HepG2 (cell line): ENCODE results near the gene NUP88.

Source experiments
- RFXANK ChIP-seq: IDR thresholded peaks from 2 replicates; pipeline ENCODE4 v1.6.1; 2016
- ZNF253 ChIP-seq: sonication (generic); formaldehyde crosslinking; IDR thresholded peaks from 2 replicates; pipeline ENCODE4 v1.8.0; 2022; ENCODE audit warnings: mild to moderate bottlenecking, missing genetic modification reagents, borderline replicate concordance

DNA sequence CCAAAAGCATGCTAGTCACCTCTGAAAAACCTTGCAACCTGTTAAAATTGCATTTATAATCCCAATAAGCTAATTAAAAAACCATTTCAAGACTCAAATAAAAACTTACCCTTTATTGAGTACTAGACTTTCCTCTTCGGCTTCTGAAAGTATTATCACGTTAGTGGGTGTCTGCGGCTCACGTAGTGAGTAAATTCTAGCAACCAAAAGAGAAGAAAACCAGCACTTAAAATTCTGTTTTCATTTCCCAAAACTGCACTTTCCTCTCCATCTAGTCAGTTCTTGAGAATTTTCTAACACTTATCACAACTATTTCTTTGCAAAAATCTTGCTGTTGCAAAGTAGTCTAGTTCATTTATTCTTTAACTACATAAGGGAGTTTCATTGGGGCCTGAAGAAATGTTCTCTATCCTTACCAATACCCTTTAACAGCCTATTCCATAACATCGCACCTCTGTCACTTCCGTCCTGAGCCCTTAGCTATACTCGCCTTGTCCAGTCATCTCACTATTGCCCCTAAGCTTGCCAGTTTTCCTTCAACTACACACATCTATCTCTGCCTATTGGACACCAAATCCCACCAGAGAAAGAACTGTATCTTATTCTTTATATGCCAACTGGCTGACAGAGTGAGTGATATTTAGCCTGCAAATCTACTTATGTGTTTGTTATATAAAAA, 8.7 kb downstream of the NUP88 start:
- no peak for TF ChIP-seq RFXANK (CRISPR knock-in tag)
- TF ChIP-seq ZNF253 (CRISPR knock-in tag), result no peak
